DMS53 treated with DMSO at 0.1 percent for 48 hours (cell line): Measurements from ENCODE around the gene RPUSD3.
"Not testable (repeated sequence)": the region's sequence is repeated elsewhere in the genome, so short reads cannot be mapped to it uniquely, and the experiment has no call there.

Experiments
- DNase-seq: peaks from one replicate; lab custom pipeline; 2025; ENCODE audit not compliant: unreplicated experiment; lab: John Stamatoyannopoulos, UW

The RPUSD3 gene, protein sequence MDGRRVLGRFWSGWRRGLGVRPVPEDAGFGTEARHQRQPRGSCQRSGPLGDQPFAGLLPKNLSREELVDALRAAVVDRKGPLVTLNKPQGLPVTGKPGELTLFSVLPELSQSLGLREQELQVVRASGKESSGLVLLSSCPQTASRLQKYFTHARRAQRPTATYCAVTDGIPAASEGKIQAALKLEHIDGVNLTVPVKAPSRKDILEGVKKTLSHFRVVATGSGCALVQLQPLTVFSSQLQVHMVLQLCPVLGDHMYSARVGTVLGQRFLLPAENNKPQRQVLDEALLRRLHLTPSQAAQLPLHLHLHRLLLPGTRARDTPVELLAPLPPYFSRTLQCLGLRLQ

GRCh38 chr3:9843715-9844438 is at the start of gene RPUSD3:
Gene RPUSD3 (minus strand): TSS chr3:9844008. CDS start chr3:9843990, 18 bp downstream.
- DNase-seq: peak; percentile 30

DNA sequence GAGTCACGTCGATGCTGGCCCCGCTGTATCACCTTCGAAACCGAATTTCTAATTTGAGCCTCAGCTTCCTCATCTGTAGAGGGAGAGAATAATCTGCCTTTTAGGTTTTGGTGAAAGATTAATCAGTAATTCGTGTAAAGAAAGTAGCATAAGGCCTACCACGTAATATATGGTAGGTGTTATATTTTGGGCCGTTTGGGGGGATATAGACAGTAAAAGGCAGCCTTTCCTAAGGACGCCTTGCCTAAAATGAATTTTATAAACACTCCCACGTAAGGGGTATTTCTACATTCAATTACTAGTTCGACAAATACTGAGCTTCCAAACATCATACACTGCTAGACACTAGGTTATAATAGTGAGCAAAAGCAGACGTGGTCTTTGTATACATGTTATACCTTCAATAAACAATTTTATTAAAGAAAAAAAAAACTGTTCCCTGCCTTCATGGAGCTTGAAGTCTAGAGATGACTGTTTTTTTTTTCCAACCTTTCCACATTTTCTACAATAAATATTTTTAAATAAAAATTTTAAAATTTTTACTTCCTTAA is 47.3 kb upstream of the RPUSD3 start:
- no peak for DNase-seq

DNA sequence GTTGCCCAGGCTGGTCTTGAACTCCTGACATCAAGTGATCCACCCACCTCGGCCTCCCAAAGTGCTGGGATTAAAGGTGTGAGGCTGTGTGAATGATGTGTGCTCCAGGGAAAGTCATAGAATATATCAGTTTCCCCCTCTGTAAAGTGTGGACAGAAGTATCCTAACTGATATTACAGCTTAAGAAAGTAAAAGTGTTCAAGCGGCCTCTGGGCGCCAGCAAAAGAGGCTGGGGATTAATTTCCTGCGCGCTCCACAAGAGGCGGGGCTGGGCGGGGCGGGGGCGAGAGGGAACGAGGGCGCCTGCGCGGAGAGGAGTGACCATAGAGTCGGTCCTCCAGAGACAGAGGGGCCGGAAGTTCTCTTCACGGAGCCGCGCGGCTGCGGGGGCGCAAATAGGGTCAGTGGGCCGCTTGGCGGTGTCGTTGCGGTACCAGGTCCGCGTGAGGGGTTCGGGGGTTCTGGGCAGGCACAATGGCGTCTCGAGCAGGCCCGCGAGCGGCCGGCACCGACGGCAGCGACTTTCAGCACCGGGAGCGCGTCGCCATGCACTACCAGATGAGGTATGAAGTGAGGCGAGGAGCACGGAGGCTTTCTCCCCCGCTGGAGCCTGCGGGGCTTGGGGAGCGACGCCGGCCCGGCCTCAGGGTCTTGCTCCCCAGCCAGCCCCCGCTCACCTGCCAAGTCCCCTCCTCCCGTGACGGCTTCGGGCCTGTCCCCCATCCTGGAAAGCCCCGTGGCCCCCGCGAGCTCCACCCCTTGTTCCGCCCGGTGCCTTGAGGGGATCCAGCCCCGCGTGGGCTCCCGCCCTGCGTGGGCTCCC is 46.7 kb upstream of the RPUSD3 start, which contains the start of gene JAGN1:
TSS of gene JAGN1 (plus strand) at position 362 of the 823 bp plus-strand sequence. CDS start at position 475, 113 bp downstream.
- DNase-seq: peak; percentile 24

- no peak for DNase-seq
Observed at GRCh38 chr3:9889405-9889804, 45.6 kb upstream of the RPUSD3 start.

DNA sequence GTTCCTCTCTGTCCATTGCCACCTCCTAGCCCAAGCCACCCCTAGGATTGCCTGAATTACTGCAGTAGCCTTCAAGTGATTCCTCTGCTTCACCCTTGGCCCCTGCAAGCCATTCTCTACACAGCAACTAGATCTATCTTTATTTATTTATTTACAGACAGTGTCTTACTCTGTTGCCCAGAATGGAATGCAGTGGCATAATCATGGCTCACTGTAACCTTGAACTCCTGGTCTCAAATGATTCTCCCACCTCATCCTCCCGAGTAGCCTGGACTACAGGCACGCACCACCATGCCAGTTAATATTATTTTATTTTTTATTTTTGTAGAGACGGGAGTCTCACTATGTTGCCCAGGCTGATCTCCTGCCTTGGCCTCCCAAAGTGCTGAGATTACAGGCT is 44.7 kb upstream of the RPUSD3 start:
- DNase-seq: no peak

- DNase-seq: no peak
Observed at GRCh38 chr3:9887480-9887879, 43.7 kb upstream of the RPUSD3 start.

DNA sequence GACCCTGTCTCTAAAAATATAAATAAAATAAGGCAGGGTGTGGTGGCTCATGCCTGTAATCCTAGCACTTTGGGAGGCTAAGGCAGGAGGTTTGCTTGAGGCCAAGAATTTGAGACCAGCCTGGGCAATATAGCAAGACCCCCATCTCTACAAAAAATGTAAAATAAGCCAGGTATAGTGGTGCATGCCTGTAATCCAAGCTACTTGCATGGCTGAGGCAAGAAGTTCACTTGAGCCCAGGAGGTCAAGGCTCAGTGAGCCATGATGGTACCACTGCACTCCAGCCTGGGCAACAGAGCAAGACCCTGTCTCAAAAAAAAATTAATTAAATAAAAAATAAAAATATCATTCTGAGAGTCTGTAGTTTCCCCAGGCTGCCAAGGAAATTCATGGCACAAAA is 42.5 kb upstream of the RPUSD3 start:
- DNase-seq: no peak

- no peak for DNase-seq
Observed at GRCh38 chr3:9884555-9885165, 40.9 kb upstream of the RPUSD3 start.

- no peak for DNase-seq
Observed at GRCh38 chr3:9883706-9884554, 40.1 kb upstream of the RPUSD3 start.

- no peak for DNase-seq
Observed at GRCh38 chr3:9881441-9881840, 37.6 kb upstream of the RPUSD3 start.

DNA sequence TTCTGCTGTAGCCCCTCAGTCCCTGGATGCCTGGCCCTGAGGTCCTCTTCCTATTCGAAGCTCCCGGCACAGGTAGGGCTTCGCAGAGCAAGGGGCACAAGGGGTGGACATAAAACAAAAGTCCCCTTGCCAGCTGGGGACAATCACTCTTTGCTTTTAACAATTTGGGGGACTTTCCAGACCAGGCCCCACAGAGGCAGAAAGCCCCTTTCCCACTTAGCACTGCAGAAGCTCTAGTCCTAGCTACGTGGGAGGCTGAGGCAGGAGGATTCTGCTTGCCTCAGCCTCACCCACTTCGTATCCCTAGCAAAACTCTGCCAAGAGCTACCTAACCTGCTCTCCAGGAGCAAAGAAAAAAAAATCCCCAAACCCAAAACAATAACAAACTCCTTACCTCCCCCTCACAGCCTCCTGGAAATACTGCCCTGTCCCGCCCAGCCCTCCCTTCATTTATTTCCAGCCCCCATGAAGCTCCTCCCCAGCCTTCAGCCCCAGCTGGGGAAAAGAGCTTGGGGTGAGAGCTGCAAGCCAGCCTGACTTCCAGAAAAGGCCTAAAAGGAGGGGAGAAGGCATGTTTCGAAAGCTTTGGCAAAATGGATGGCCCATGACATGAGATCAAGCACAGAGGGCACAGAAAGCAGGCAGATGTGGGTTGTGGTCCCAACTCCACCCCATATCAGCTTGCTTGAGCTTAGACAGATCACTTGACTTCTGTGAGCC is 36.2 kb upstream of the RPUSD3 start, which contains the start of gene CIDEC:
TSS of gene CIDEC (minus strand) at position 424 of the 720 bp plus-strand sequence. CDS start 1,767 bp downstream, outside the sequence.
- no peak for DNase-seq

DNA sequence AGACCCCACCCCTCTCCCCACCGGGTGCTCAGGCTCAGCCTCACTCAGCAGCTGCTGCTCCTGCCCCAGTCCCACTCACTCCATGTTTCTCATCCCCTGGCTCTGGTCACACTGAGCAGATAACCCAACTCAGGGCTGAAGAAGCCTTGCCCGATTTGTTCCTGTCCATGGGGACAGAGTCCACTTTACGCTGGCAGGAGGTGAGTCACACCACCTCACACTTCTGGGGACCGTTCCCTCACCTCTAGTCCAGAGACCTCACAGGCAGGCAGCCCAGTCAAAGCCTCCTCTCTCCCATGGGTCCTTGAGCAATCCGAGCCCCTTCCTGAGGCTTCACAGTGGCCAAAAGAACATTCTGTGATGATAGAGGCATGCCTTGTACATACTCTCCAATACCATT is 34.9 kb upstream of the RPUSD3 start:
- no peak for DNase-seq

DNA sequence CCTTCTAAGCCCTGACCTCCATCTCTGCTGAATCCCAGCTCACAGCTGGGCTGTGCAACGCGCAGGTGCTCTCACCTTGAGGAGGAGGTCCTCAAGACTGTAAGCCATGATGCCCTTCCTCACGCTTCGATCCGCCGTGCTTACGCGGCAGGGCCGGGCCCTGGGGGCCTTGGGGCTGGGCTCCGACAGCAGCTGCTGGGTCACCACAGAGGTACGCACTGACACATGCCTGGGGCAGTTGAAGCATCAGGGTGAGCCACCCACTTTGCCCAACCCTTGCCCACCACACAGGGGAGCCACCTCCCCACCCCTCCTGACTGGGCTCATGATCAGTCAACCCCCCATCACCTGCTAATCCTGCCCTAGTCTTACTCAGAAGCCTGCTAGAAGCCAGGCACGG is 33.2 kb upstream of the RPUSD3 start:
- DNase-seq: no peak

DNA sequence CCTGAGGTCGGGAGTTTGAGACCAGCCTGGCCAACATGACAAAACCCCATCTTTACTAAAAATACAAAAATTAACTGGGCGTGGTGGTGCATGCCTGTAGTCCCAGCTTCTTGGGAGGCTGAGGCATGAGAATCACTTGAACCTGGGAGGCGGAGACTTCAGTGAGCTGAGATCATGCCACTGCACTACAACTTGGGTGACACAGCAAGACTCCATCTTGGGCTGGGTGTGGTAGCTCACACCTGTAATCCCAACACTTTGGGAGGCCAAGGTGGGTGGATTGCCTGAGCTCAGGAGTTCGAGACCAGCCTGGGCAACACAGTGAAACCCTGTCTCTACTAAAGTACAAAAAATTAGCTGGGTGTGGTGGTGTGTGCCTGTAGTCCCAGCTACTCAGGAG is 32.4 kb upstream of the RPUSD3 start:
- not testable (repeated sequence) for DNase-seq

GRCh38 chr3:9875448-9875847 is 31.6 kb upstream of the RPUSD3 start:
- DNase-seq: peak; percentile 43

DNA sequence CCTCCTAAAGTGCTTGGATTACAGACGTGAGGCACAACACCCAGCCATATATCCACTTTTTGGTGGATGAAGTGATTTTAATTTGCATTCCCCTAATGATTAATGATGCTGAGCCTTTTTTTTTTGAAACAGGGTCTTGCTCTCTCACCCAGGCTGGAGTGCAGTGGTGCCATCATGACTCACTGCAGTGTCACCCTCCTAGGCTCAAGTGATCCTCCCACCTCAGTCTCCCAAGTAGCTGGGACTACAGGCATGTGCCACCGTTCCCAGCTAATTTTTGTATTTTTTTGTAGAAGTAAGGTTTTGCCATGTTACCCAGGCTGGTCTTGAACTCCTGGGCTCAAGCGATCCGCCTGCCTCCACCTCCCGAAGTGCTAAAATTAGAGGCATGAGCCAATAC is 28.3 kb upstream of the RPUSD3 start:
- not testable (repeated sequence) for DNase-seq

DNA sequence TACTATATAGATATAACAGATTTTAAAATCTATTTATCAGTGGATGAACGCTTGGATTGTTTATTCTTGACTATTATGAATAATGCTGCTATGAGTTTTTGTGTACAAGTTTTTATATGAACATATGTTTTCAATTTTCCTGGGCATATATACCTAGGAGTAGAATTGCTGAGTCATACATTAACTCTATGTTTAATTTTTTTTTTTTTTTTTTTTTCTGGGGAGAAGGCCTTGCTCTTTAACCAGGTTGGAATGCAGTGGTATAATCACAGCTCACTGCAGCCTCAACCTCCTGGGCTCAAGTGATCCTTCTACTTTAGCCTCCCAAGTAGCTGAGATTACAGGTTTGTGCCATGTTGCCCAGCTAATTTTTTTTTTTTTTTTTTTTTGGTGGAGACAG is 27.2 kb upstream of the RPUSD3 start:
- DNase-seq: no peak

DNA sequence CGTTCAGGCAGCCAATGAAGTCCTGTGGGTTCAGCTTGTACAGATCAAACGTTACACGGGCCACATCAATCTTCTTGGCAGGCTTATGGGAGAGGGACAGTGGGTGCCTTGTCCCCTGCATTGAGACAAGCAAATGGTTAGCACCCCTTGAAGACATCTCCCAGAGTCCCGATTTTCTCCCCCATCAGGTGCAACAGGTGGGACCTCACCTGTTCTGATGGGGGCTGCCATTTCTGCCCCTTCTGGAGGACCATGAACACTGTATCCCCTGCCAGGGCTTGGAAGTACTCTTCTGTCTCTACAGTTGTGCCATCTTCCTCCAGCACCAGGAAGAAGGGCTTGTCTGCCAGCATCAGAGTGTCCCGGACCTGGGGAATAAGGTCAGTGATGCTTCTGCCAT is 26.1 kb upstream of the RPUSD3 start:
- no peak for DNase-seq

DNA sequence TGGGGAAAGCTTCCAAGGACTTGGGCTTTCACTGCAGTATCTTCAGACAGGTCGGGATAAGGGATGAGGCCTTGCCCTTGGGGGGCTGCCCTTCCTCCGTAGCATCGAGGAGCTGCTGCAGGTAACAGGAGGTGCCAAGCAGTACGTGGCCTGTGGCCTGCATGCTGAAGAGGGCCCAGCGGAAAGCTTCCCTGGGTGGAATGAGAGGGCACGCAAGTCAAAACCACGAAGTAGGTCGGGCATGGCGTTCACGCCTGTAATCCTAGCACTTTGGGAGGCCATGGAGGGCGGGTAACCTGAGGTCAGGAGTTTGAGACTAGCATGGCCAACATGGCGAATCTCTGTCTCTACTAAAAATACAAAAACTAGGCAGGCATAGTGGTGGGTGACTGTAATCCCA is 23.3 kb upstream of the RPUSD3 start:
- no peak for DNase-seq
